ENCODE data around the gene TEX14. TPM values are rescaled to one million over a fixed set of nuclear protein-coding genes. Genes with fewer than 3 reads are reported as not detected.

The TEX14 gene
- total RNA-seq, 3 donors from 2014 or later: 0.16 to 0.33 (median 0.29) TPM

GRCh38 chr17:58614859-58615459 lies 76.9 kb downstream of the TEX14 start:
- Histone ChIP-seq H3K27me3 (no peaks in the 10 kb centered on the region), H3K9me3 (no peaks in the 10 kb centered on the region), H3K4me3 (no peak overlapping the region), H3K4me1 (no peaks in the 10 kb centered on the region), H3K27ac (no peak overlapping the region), H3K36me3 (no peaks in the 10 kb centered on the region)
- TF ChIP-seq POLR2A (IDR thresholded peaks at IDR 0.05) (no peak), CTCF (IDR thresholded peaks at IDR 0.05) (no peak), POLR2AphosphoS5 (IDR thresholded peaks at IDR 0.05) (no peak)
- intact Hi-C loops (cut with DNase I; ENCODE audit: low total_unique reads): no loop called here
- DNase-seq (ENCODE audit: low spot score in 2 of 2): no peak

DNA sequence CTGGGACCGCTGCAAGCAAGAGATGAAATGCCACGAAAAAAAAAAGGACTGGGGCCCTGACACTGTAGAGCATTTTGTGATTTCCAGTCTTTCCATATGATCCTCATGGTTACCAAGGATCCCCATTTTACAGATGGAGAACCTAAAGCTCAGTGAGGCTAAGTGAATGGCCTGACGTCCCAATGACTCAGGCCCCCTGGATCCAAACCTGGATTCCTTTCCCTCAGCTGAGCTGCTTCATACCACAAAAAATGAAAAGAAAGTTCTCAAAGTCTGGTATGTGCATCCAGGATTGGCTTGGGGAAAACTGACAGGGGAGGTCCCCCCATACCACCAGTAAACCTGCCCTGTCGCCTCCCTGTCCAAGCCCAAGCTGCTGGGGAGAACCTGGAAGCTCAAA lies 80.5 kb downstream of the TEX14 start:
- intact Hi-C loops (cut with DNase I; ENCODE audit: low total_unique reads): no loop called here
- TF ChIP-seq CTCF (IDR thresholded peaks at IDR 0.05): no peak
- no peak for TF ChIP-seq POLR2A (IDR thresholded peaks at IDR 0.05)
- no peak for TF ChIP-seq POLR2AphosphoS5 (IDR thresholded peaks at IDR 0.05)
- Histone ChIP-seq H3K4me3 (no peak overlapping the region), H3K27me3 (no peaks in the 10 kb centered on the region), H3K4me1 (no peaks in the 10 kb centered on the region), H3K36me3 (no peaks in the 10 kb centered on the region), H3K9me3 (no peaks in the 10 kb centered on the region), H3K27ac (no peak overlapping the region)
- DNase-seq (ENCODE audit: low spot score in 2 of 2): no peak

- H3K36me3 ChIP-seq: no peaks in the 10 kb centered on the region
- H3K27ac ChIP-seq: no peak overlapping the region
- TF ChIP-seq POLR2A (IDR thresholded peaks at IDR 0.05) (no peak), POLR2AphosphoS5 (IDR thresholded peaks at IDR 0.05) (no peak), CTCF (IDR thresholded peaks at IDR 0.05) (no peak)
- intact Hi-C loops (cut with DNase I; ENCODE audit: low total_unique reads): no loop called here
- H3K4me3 ChIP-seq: no peak overlapping the region
- DNase-seq (ENCODE audit: low spot score in 2 of 2): no peak
- H3K27me3 ChIP-seq: no peaks in the 10 kb centered on the region
- H3K4me1 ChIP-seq: no peaks in the 10 kb centered on the region
- H3K9me3 ChIP-seq: no peaks in the 10 kb centered on the region
These were observed 84.9 kb downstream of the TEX14 start for GRCh38 chr17:58606934-58607333.

DNA sequence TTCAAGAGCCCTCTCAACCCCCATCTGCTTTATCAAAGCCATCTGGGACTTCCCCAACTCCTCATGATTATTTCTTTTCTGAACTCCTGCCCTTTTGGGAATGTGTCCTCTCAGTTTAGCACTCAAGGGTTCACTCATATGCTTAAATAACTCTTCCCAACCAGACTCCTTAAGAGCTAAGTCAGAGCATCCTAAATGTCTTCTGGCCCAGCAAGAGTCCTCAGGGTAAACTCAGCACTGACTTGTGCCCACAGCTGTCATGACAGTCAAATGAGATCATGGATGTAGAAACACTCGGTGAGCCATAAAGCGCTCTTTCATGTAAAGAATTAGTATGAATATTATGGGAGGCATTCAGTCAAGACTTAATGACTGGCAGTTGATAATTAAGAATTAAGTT lies 85.9 kb downstream of the TEX14 start:
- no peaks in the 10 kb centered on the region for H3K9me3 ChIP-seq
- no peak overlapping the region for H3K4me3 ChIP-seq

GRCh38 chr17:58605470-58605869 lies 86.4 kb downstream of the TEX14 start:
- Histone ChIP-seq H3K4me1 (no peaks in the 10 kb centered on the region), H3K4me3 (no peak overlapping the region), H3K27me3 (no peaks in the 10 kb centered on the region), H3K27ac (no peak overlapping the region), H3K36me3 (no peaks in the 10 kb centered on the region), H3K9me3 (no peaks in the 10 kb centered on the region)
- TF ChIP-seq POLR2AphosphoS5 (IDR thresholded peaks at IDR 0.05) (no peak), POLR2A (IDR thresholded peaks at IDR 0.05) (no peak), CTCF (IDR thresholded peaks at IDR 0.05) (no peak)
- DNase-seq (ENCODE audit: low spot score in 2 of 2): no peak
- intact Hi-C loops (cut with DNase I; ENCODE audit: low total_unique reads): no loop called here

More for the DNA sequence above, 85.9 kb downstream of the TEX14 start:
- TF ChIP-seq CTCF (IDR thresholded peaks at IDR 0.05) (no peak), POLR2AphosphoS5 (IDR thresholded peaks at IDR 0.05) (no peak), POLR2A (IDR thresholded peaks at IDR 0.05) (no peak)
- H3K4me1 ChIP-seq: no peaks in the 10 kb centered on the region
- no peaks in the 10 kb centered on the region for H3K36me3 ChIP-seq
- DNase-seq (ENCODE audit: low spot score in 2 of 2): no peak
- H3K27me3 ChIP-seq: no peaks in the 10 kb centered on the region
- intact Hi-C loops (cut with DNase I; ENCODE audit: low total_unique reads): no loop called here
- no peak overlapping the region for H3K27ac ChIP-seq

Measured in breast epithelium (tissue), 4 donors.